H1 (cell line): Measurements from ENCODE around the gene MDH1. TPM values are rescaled to one million over a fixed set of nuclear protein-coding genes. Genes with fewer than 3 reads are reported as not detected.

Source experiments
- BRCA1 ChIP-seq: IDR thresholded peaks from 2 replicates; pipeline ENCODE4 v1.6.1; 2012; ENCODE audit warnings: low read depth, low read length, improper control_type of control experiment
- EGR1 ChIP-seq: IDR thresholded peaks from 2 replicates; pipeline ENCODE4 v1.6.1; 2011; ENCODE audit warnings: low read depth, low read length, borderline replicate concordance
- PHF8 ChIP-seq: fragments of 200-600 bp; sonication (generic); conservative IDR thresholded peaks from 2 replicates; pipeline ENCODE4 v1.7.1; 2012; ENCODE audit warnings: low read depth, mild to moderate bottlenecking, inconsistent platforms, low read length, moderate library complexity
- RFX5 ChIP-seq: IDR thresholded peaks from 2 replicates; pipeline ENCODE4 v1.6.1; 2011; ENCODE audit warnings: low read depth, low read length, improper control_type of control experiment, borderline replicate concordance
- RXRA ChIP-seq: IDR thresholded peaks from 2 replicates; pipeline ENCODE4 v1.6.1; 2011; ENCODE audit warnings: low read depth, mild to moderate bottlenecking, low read length, moderate library complexity; ENCODE audit not compliant: insufficient read depth
- SIN3A ChIP-seq, 2 experiments: IDR thresholded peaks in 1 of 2; conservative IDR thresholded peaks in 1 of 2; 2 replicates each; pipeline ENCODE4 v1.6.1; 2011 to 2012; ENCODE audit warnings: low read length in 2 of 2, improper control_type of control experiment in 1 of 2, low read depth in 1 of 2, mild to moderate bottlenecking in 1 of 2
- SIX5 ChIP-seq: IDR thresholded peaks from 2 replicates; pipeline ENCODE4 v1.6.1; 2011; ENCODE audit warnings: mild to moderate bottlenecking, low read depth, low read length
- TAF1 ChIP-seq: IDR thresholded peaks from 2 replicates; pipeline ENCODE4 v1.6.1; 2011; ENCODE audit warnings: mild to moderate bottlenecking, low read depth, low read length
- TBP ChIP-seq: IDR thresholded peaks from 2 replicates; pipeline ENCODE4 v1.6.1; 2011; ENCODE audit warnings: low read depth, low read length, improper control_type of control experiment
- polyA plus RNA-seq, 7 experiments: library from polyadenylated mRNA; depleted of rRNA in 3 of 7; stranded (reverse) in 5 of 7; unstranded in 2 of 7; fragments of >200 nt in 5 of 7; fragments of 200-250 nt in 2 of 7; gene quantifications; 1 replicate in 5 of 7; 2 replicates in 1 of 7; 4 replicates in 1 of 7; pipeline versions ENCODE4 v1.2.1 to v1.2.3, GENCODE V29; 2011 to 2013; ENCODE audit warnings: missing spikeins in 2 of 7, mixed read lengths in 2 of 7
- total RNA-seq: library from RNA; stranded (reverse); fragmentation: NEBNext Ultra II Directional; extraction: Animal tissue kit (Norgen Biotek cat#: 25700); gene quantifications from 2 replicates; pipeline ENCODE4 v1.2.1, GENCODE V29; 2021
- TF ChIP-seq, protein P1 (sequence below): fragments of 300-600 bp; sonication (generic); IDR thresholded peaks from 2 replicates; pipeline ENCODE4 v1.7.1; 2012; ENCODE audit warnings: low read length, moderate library complexity, mild to moderate bottlenecking, inconsistent platforms; ENCODE audit not compliant: insufficient replicate concordance
- TF ChIP-seq, protein P2 (sequence below): IDR thresholded peaks from 2 replicates; pipeline ENCODE4 v1.6.1; 2012; ENCODE audit warnings: inconsistent platforms

Gene MDH1
- total and polyA plus RNA-seq, 2 of the 8 experiments (the other 6 are each of a cell fraction or from before 2014, with no cell fraction given): 353 to 376 TPM

DNA sequence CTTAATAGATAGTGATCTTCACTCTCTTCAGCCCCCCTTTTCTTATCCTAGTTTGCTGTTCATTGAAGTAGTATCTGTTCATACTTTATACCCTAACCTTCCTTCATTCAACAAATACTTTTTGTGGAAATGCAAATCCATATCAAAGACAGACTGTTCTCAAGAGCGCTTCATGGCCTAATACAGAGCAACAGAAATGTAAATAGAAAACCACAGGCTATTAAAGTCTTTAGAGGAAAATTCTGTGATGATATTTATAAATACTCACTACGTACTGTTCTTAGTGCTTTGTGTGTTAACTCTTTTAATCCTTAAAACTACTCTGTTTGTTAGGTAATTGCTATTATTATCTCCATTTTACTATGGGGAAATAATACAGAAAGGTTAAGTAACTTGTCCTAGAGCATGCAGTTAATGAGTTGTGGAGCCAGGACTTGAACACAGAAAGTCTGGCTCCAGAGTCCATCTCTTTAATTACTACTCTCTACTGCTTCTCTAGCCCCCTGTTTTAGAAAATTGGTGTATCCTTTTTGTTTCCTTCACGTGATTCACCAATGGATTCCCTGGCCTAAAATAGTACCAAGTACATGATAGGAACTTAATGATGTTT is 2.9 kb downstream of the MDH1 start (continued):
- TF ChIP-seq, protein P1, sequence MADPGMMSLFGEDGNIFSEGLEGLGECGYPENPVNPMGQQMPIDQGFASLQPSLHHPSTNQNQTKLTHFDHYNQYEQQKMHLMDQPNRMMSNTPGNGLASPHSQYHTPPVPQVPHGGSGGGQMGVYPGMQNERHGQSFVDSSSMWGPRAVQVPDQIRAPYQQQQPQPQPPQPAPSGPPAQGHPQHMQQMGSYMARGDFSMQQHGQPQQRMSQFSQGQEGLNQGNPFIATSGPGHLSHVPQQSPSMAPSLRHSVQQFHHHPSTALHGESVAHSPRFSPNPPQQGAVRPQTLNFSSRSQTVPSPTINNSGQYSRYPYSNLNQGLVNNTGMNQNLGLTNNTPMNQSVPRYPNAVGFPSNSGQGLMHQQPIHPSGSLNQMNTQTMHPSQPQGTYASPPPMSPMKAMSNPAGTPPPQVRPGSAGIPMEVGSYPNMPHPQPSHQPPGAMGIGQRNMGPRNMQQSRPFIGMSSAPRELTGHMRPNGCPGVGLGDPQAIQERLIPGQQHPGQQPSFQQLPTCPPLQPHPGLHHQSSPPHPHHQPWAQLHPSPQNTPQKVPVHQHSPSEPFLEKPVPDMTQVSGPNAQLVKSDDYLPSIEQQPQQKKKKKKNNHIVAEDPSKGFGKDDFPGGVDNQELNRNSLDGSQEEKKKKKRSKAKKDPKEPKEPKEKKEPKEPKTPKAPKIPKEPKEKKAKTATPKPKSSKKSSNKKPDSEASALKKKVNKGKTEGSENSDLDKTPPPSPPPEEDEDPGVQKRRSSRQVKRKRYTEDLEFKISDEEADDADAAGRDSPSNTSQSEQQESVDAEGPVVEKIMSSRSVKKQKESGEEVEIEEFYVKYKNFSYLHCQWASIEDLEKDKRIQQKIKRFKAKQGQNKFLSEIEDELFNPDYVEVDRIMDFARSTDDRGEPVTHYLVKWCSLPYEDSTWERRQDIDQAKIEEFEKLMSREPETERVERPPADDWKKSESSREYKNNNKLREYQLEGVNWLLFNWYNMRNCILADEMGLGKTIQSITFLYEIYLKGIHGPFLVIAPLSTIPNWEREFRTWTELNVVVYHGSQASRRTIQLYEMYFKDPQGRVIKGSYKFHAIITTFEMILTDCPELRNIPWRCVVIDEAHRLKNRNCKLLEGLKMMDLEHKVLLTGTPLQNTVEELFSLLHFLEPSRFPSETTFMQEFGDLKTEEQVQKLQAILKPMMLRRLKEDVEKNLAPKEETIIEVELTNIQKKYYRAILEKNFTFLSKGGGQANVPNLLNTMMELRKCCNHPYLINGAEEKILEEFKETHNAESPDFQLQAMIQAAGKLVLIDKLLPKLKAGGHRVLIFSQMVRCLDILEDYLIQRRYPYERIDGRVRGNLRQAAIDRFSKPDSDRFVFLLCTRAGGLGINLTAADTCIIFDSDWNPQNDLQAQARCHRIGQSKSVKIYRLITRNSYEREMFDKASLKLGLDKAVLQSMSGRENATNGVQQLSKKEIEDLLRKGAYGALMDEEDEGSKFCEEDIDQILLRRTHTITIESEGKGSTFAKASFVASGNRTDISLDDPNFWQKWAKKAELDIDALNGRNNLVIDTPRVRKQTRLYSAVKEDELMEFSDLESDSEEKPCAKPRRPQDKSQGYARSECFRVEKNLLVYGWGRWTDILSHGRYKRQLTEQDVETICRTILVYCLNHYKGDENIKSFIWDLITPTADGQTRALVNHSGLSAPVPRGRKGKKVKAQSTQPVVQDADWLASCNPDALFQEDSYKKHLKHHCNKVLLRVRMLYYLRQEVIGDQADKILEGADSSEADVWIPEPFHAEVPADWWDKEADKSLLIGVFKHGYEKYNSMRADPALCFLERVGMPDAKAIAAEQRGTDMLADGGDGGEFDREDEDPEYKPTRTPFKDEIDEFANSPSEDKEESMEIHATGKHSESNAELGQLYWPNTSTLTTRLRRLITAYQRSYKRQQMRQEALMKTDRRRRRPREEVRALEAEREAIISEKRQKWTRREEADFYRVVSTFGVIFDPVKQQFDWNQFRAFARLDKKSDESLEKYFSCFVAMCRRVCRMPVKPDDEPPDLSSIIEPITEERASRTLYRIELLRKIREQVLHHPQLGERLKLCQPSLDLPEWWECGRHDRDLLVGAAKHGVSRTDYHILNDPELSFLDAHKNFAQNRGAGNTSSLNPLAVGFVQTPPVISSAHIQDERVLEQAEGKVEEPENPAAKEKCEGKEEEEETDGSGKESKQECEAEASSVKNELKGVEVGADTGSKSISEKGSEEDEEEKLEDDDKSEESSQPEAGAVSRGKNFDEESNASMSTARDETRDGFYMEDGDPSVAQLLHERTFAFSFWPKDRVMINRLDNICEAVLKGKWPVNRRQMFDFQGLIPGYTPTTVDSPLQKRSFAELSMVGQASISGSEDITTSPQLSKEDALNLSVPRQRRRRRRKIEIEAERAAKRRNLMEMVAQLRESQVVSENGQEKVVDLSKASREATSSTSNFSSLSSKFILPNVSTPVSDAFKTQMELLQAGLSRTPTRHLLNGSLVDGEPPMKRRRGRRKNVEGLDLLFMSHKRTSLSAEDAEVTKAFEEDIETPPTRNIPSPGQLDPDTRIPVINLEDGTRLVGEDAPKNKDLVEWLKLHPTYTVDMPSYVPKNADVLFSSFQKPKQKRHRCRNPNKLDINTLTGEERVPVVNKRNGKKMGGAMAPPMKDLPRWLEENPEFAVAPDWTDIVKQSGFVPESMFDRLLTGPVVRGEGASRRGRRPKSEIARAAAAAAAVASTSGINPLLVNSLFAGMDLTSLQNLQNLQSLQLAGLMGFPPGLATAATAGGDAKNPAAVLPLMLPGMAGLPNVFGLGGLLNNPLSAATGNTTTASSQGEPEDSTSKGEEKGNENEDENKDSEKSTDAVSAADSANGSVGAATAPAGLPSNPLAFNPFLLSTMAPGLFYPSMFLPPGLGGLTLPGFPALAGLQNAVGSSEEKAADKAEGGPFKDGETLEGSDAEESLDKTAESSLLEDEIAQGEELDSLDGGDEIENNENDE: no peak
- TF ChIP-seq EGR1 (no peak), SIX5 (no peak), TAF1 (no peak), RFX5 (no peak), SIN3A (conservative IDR thresholded peaks at IDR 0.05 in 1 of 2, IDR thresholded peaks at IDR 0.05 in 1 of 2; ENCODE audit: low read depth in 1 of 2, low read length in 2 of 2) (no peak), PHF8 (no peak), RXRA (no peak), TBP (no peak), BRCA1 (no peak)
- TF ChIP-seq, protein P2, sequence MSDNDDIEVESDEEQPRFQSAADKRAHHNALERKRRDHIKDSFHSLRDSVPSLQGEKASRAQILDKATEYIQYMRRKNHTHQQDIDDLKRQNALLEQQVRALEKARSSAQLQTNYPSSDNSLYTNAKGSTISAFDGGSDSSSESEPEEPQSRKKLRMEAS: no peak
